HEK293 (cell line): ENCODE measurements around the gene GBX1.

Experiments
- CTCF ChIP-seq: fragments of 450-650 bp; formaldehyde crosslinking; IDR thresholded peaks from 2 replicates; pipeline ENCODE4 v1.5.1; 2016; ENCODE audit warnings: missing biosample characterization, missing genetic modification characterization
- FEZF1 ChIP-seq: fragments of 450-650 bp; formaldehyde crosslinking; IDR thresholded peaks from 2 replicates; pipeline ENCODE4 v1.5.1; 2016; ENCODE audit warnings: missing biosample characterization, missing genetic modification characterization
- KLF8 ChIP-seq: fragments of 450-650 bp; formaldehyde crosslinking; IDR thresholded peaks from 2 replicates; pipeline ENCODE4 v1.5.1; 2016; ENCODE audit warnings: missing biosample characterization, missing genetic modification characterization
- MZF1 ChIP-seq: fragments of 450-650 bp; formaldehyde crosslinking; IDR thresholded peaks from 2 replicates; pipeline ENCODE4 v1.5.1; 2017; ENCODE audit warnings: missing biosample characterization, missing genetic modification characterization, borderline replicate concordance
- PATZ1 ChIP-seq: fragments of 450-650 bp; formaldehyde crosslinking; IDR thresholded peaks from 2 replicates; pipeline ENCODE4 v1.5.1; 2016; ENCODE audit warnings: missing biosample characterization, missing genetic modification characterization
- PRDM6 ChIP-seq: fragments of 450-650 bp; formaldehyde crosslinking; IDR thresholded peaks from 2 replicates; pipeline ENCODE4 v1.5.1; 2017; ENCODE audit warnings: missing biosample characterization, missing genetic modification characterization
- SETDB1 ChIP-seq: IDR thresholded peaks from one replicate; pipeline ENCODE4 v1.6.1; 2017; ENCODE audit warnings: mild to moderate bottlenecking, low read length, moderate library complexity, mixed read lengths; ENCODE audit not compliant: insufficient read length
- SP3 ChIP-seq: fragments of 450-650 bp; formaldehyde crosslinking; IDR thresholded peaks from 2 replicates; pipeline ENCODE4 v1.5.1; 2016; ENCODE audit warnings: missing biosample characterization, missing genetic modification characterization
- SP7 ChIP-seq: fragments of 450-650 bp; formaldehyde crosslinking; IDR thresholded peaks from 2 replicates; pipeline ENCODE4 v1.5.1; 2016; ENCODE audit warnings: missing biosample characterization, missing genetic modification characterization
- WT1 ChIP-seq: fragments of 450-650 bp; formaldehyde crosslinking; IDR thresholded peaks from 2 replicates; pipeline ENCODE4 v1.5.1; 2016; ENCODE audit warnings: missing biosample characterization, missing genetic modification characterization
- ZFP3 ChIP-seq: fragments of 450-650 bp; formaldehyde crosslinking; IDR thresholded peaks from 2 replicates; pipeline ENCODE4 v1.5.1; 2016; ENCODE audit warnings: low read depth, missing biosample characterization, missing genetic modification characterization
- ZFP69B ChIP-seq: fragments of 450-650 bp; formaldehyde crosslinking; IDR thresholded peaks from 2 replicates; pipeline ENCODE4 v1.5.1; 2016; ENCODE audit warnings: missing biosample characterization, missing genetic modification characterization
- ZNF148 ChIP-seq: fragments of 450-650 bp; formaldehyde crosslinking; IDR thresholded peaks from 2 replicates; pipeline ENCODE4 v1.5.0; 2017; ENCODE audit warnings: missing biosample characterization, missing genetic modification characterization, borderline replicate concordance
- ZNF157 ChIP-seq: fragments of 450-650 bp; formaldehyde crosslinking; IDR thresholded peaks from 2 replicates; pipeline ENCODE4 v1.5.1; 2016; ENCODE audit warnings: missing biosample characterization, missing genetic modification characterization
- ZNF175 ChIP-seq: fragments of 450-650 bp; formaldehyde crosslinking; IDR thresholded peaks from 2 replicates; pipeline ENCODE4 v1.5.1; 2016; ENCODE audit warnings: missing biosample characterization, missing genetic modification characterization
- ZNF202 ChIP-seq: fragments of 450-650 bp; formaldehyde crosslinking; IDR thresholded peaks from 2 replicates; pipeline ENCODE4 v1.5.1; 2016; ENCODE audit warnings: missing biosample characterization, missing genetic modification characterization, borderline replicate concordance
- ZNF335 ChIP-seq: fragments of 450-650 bp; formaldehyde crosslinking; conservative IDR thresholded peaks from 2 replicates; pipeline ENCODE4 v1.5.1; 2016; ENCODE audit warnings: missing biosample characterization, missing genetic modification characterization
- ZNF341 ChIP-seq: fragments of 450-650 bp; formaldehyde crosslinking; IDR thresholded peaks from 2 replicates; pipeline ENCODE4; 2016; ENCODE audit warnings: low read depth, missing biosample characterization, missing genetic modification characterization
- ZNF350 ChIP-seq: fragments of 450-650 bp; formaldehyde crosslinking; IDR thresholded peaks from 2 replicates; pipeline ENCODE4 v1.5.0; 2017; ENCODE audit warnings: missing biosample characterization, mild to moderate bottlenecking, missing genetic modification characterization
- ZNF366 ChIP-seq: fragments of 450-650 bp; formaldehyde crosslinking; conservative IDR thresholded peaks from 2 replicates; pipeline ENCODE4 v1.5.1; 2016; ENCODE audit warnings: missing biosample characterization, missing genetic modification characterization
- ZNF37A ChIP-seq: fragments of 450-650 bp; IDR thresholded peaks from 2 replicates; pipeline ENCODE4 v1.5.1; 2018; ENCODE audit warnings: missing biosample characterization, missing genetic modification characterization
- ZNF398 ChIP-seq: fragments of 450-650 bp; formaldehyde crosslinking; IDR thresholded peaks from 2 replicates; pipeline ENCODE4 v1.5.1; 2017; ENCODE audit warnings: missing biosample characterization, missing genetic modification characterization
- ZNF416 ChIP-seq: fragments of 450-650 bp; formaldehyde crosslinking; IDR thresholded peaks from 2 replicates; pipeline ENCODE4 v1.5.1; 2016; ENCODE audit warnings: missing biosample characterization, missing genetic modification characterization
- ZNF521 ChIP-seq: fragments of 450-650 bp; formaldehyde crosslinking; IDR thresholded peaks from 2 replicates; pipeline ENCODE4 v1.5.1; 2017; ENCODE audit warnings: missing biosample characterization, mild to moderate bottlenecking, missing genetic modification characterization
- ZNF596 ChIP-seq: fragments of 450-650 bp; IDR thresholded peaks from 2 replicates; pipeline ENCODE4 v1.5.0; 2018; ENCODE audit warnings: missing biosample characterization, mild to moderate bottlenecking, missing genetic modification characterization, moderate library complexity
- ZNF623 ChIP-seq: fragments of 450-650 bp; formaldehyde crosslinking; IDR thresholded peaks from 2 replicates; pipeline ENCODE4 v1.5.1; 2016; ENCODE audit warnings: missing biosample characterization, missing genetic modification characterization
- ZNF629 ChIP-seq: fragments of 450-650 bp; formaldehyde crosslinking; IDR thresholded peaks from 2 replicates; pipeline ENCODE4 v1.5.1; 2017; ENCODE audit warnings: missing biosample characterization, missing genetic modification characterization
- ZNF654 ChIP-seq: fragments of 450-650 bp; formaldehyde crosslinking; IDR thresholded peaks from 2 replicates; pipeline ENCODE4 v1.5.1; 2016; ENCODE audit warnings: low read depth, missing biosample characterization, missing genetic modification characterization
- ZNF660 ChIP-seq: fragments of 450-650 bp; IDR thresholded peaks from 2 replicates; pipeline ENCODE4 v1.5.1; 2018; ENCODE audit warnings: missing biosample characterization, mild to moderate bottlenecking, missing genetic modification characterization
- ZNF677 ChIP-seq: fragments of 450-650 bp; IDR thresholded peaks from 2 replicates; pipeline ENCODE4 v1.5.0; 2018; ENCODE audit warnings: missing biosample characterization, mild to moderate bottlenecking, missing genetic modification characterization, moderate library complexity
- ZNF792 ChIP-seq: fragments of 450-650 bp; formaldehyde crosslinking; IDR thresholded peaks from 2 replicates; pipeline ENCODE4 v1.5.1; 2016; ENCODE audit warnings: missing biosample characterization, missing genetic modification characterization
- ZNF837 ChIP-seq: fragments of 450-650 bp; formaldehyde crosslinking; IDR thresholded peaks from 2 replicates; pipeline ENCODE4 v1.5.1; 2016; ENCODE audit warnings: missing biosample characterization, missing genetic modification characterization

Gene GBX1

GRCh38 chr7:151110941-151111645 lies 56.4 kb downstream of the GBX1 start (continued):
- TF ChIP-seq CTCF (tag by site-specific recombination): peak; percentile 90
- TF ChIP-seq FEZF1: no peak
- TF ChIP-seq ZFP3 (tag by site-specific recombination): no peak
- TF ChIP-seq ZNF660: 0 out of 2 replicates have a peak, but pooled peaks have one; percentile 19
- TF ChIP-seq ZNF37A (tag by site-specific recombination): no peak
- no peak for TF ChIP-seq ZNF202 (tag by site-specific recombination)
- TF ChIP-seq ZNF148 (tag by site-specific recombination): no peak
- TF ChIP-seq ZNF792 (tag by site-specific recombination): no peak
- no peak for TF ChIP-seq ZNF416
- no peak for TF ChIP-seq PRDM6 (tag by site-specific recombination)
- TF ChIP-seq KLF8 (tag by site-specific recombination): peak; percentile 64; the same call in 1 of the 2 replicates
- TF ChIP-seq ZNF629 (tag by site-specific recombination): 0 out of 2 replicates have a peak, but pooled peaks have one; percentile 23
- TF ChIP-seq ZNF677 (tag by site-specific recombination): no peak
- no peak for TF ChIP-seq SETDB1
- no peak for TF ChIP-seq ZNF157
- TF ChIP-seq ZNF837 (tag by site-specific recombination): no peak
- no peak; the same call in 1 of the 2 replicates for TF ChIP-seq ZNF596 (tag by site-specific recombination)
- TF ChIP-seq SP3 (tag by site-specific recombination): no peak
- TF ChIP-seq ZNF350 (tag by site-specific recombination): no peak
- no peak for TF ChIP-seq ZNF398 (tag by site-specific recombination)
- 0 out of 2 replicates have a peak, but pooled peaks have one; percentile 24 for TF ChIP-seq SP7 (tag by site-specific recombination)
- TF ChIP-seq ZNF366 (tag by site-specific recombination): no peak
- TF ChIP-seq MZF1 (tag by site-specific recombination): no peak
- TF ChIP-seq ZNF335: peak; percentile 29
- TF ChIP-seq PATZ1: peak; percentile 95
- peak; percentile 55; the same call in 1 of the 2 replicates for TF ChIP-seq ZNF341 (tag by site-specific recombination)
- no peak for TF ChIP-seq ZNF175
- no peak for TF ChIP-seq ZNF521 (tag by site-specific recombination)
- no peak for TF ChIP-seq WT1
- peak; percentile 92 for TF ChIP-seq ZNF654 (tag by site-specific recombination)
- 0 out of 2 replicates have a peak, but pooled peaks have one; percentile 12 for TF ChIP-seq ZFP69B (tag by site-specific recombination)
- TF ChIP-seq ZNF623 (tag by site-specific recombination): no peak
